DOHH2 (cell line): ENCODE measurements around the gene ALDH1A1.

ENCODE experiments used
- H3F3A ChIP-seq: fragments of 200-600 bp; sonication (generic), shearing (Covaris generic); 2 replicates; pipeline ENCODE4 v1.6.0; 2016; ENCODE audit warnings: antibody characterized with exemption, mild to moderate bottlenecking; ENCODE audit not compliant: control insufficient read depth, insufficient read depth
- H3K27ac ChIP-seq: fragments of 200-600 bp; sonication (generic); 2 replicates; pipeline ENCODE4 v1.5.1; 2014; ENCODE audit warnings: low read depth, mild to moderate bottlenecking, low read length, moderate library complexity
- H3K27me3 ChIP-seq: fragments of 200-600 bp; sonication (generic); 2 replicates; pipeline ENCODE4 v1.6.1; 2014; ENCODE audit warnings: mild to moderate bottlenecking, low read length, mixed read lengths; ENCODE audit not compliant: control insufficient read depth
- H3K36me3 ChIP-seq: fragments of 200-600 bp; sonication (generic); 2 replicates; pipeline ENCODE4 v1.6.1; 2014; ENCODE audit warnings: mild to moderate bottlenecking, low read length, moderate library complexity, mixed read lengths; ENCODE audit not compliant: control insufficient read depth
- H3K4me1 ChIP-seq: fragments of 200-600 bp; sonication (generic); 2 replicates; pipeline ENCODE4 v1.6.1; 2014; ENCODE audit warnings: mild to moderate bottlenecking, low read length, mixed read lengths; ENCODE audit not compliant: control insufficient read depth
- H3K4me2 ChIP-seq: fragments of 200-600 bp; sonication (generic); 2 replicates; pipeline ENCODE4 v1.6.0; 2014; ENCODE audit warnings: mild to moderate bottlenecking, low read length, moderate library complexity
- H3K4me3 ChIP-seq: fragments of 200-600 bp; sonication (generic); 2 replicates; pipeline ENCODE4 v1.5.1; 2014; ENCODE audit warnings: mild to moderate bottlenecking, low read length, mixed read lengths
- H3K79me2 ChIP-seq: fragments of 200-600 bp; sonication (generic); 2 replicates; pipeline ENCODE4 v1.6.1; 2014; ENCODE audit warnings: mild to moderate bottlenecking, low read length, mixed read lengths; ENCODE audit not compliant: control insufficient read depth
- H3K9me2 ChIP-seq: fragments of 200-600 bp; sonication (generic); replicated peaks from 2 replicates; pipeline ENCODE4 v1.6.1; 2014; ENCODE audit warnings: mild to moderate bottlenecking, low read length, mixed read lengths; ENCODE audit not compliant: control insufficient read depth
- H3K9me3 ChIP-seq: fragments of 200-600 bp; sonication (generic); 2 replicates; pipeline ENCODE4 v1.6.1; 2014; ENCODE audit warnings: antibody characterized with exemption, low read length, mixed read lengths; ENCODE audit not compliant: control insufficient read depth, insufficient read depth
- H4K20me1 ChIP-seq: fragments of 200-600 bp; sonication (generic); 2 replicates; pipeline ENCODE4 v1.6.0; 2014; ENCODE audit warnings: low read depth, mild to moderate bottlenecking, antibody characterized with exemption, low read length, moderate library complexity; ENCODE audit not compliant: control insufficient read depth, insufficient read depth
- CTCF ChIP-seq: fragments of 200-600 bp; sonication (generic); IDR thresholded peaks from one replicate; pipeline ENCODE4 v1.5.1; 2014; ENCODE audit warnings: antibody characterized with exemption, mild to moderate bottlenecking, low read depth, low read length; ENCODE audit not compliant: poor library complexity, severe bottlenecking
- EZH2phosphoT487 ChIP-seq: fragments of 200-600 bp; sonication (generic); IDR thresholded peaks from 2 replicates; pipeline ENCODE4 v1.6.1; 2017; ENCODE audit warnings: borderline replicate concordance, mild to moderate bottlenecking, antibody characterized with exemption, low read length, moderate library complexity, mixed read lengths

The ALDH1A1 gene

GRCh38 chr9:72884508-72884907 lies 68.3 kb downstream of the ALDH1A1 start:
- TF ChIP-seq CTCF, result no peak
- no peak for TF ChIP-seq EZH2phosphoT487
- H3K4me3 ChIP-seq, result no peak overlapping the region
- H3K4me1 ChIP-seq, result no peaks in the 10 kb centered on the region
- no peaks in the 10 kb centered on the region for H3K36me3 ChIP-seq
- H4K20me1 ChIP-seq, result no peaks in the 10 kb centered on the region
- H3K79me2 ChIP-seq, result no peaks in the 10 kb centered on the region
- no peak overlapping the region for H3K27ac ChIP-seq
- no peaks in the 10 kb centered on the region for H3K9me2 ChIP-seq
- H3K27me3 ChIP-seq, result no peaks in the 10 kb centered on the region
- no peaks in the 10 kb centered on the region for H3K9me3 ChIP-seq
- no peaks in the 10 kb centered on the region for H3F3A ChIP-seq
- H3K4me2 ChIP-seq, result no peak overlapping the region

GRCh38 chr9:72883875-72884274 lies 69.0 kb downstream of the ALDH1A1 start:
- Histone ChIP-seq H3K79me2 (no peaks in the 10 kb centered on the region), H3K4me2 (no peak overlapping the region), H3K27me3 (no peaks in the 10 kb centered on the region), H3K36me3 (no peaks in the 10 kb centered on the region), H3K9me3 (no peaks in the 10 kb centered on the region), H3K4me3 (no peak overlapping the region), H3K27ac (no peak overlapping the region), H3F3A (no peaks in the 10 kb centered on the region), H4K20me1 (no peaks in the 10 kb centered on the region), H3K4me1 (no peaks in the 10 kb centered on the region), H3K9me2 (no peaks in the 10 kb centered on the region)
- TF ChIP-seq EZH2phosphoT487 (no peak), CTCF (no peak)

- Histone ChIP-seq H3K36me3 (no peaks in the 10 kb centered on the region), H4K20me1 (no peaks in the 10 kb centered on the region), H3K9me3 (no peaks in the 10 kb centered on the region), H3K4me2 (no peak overlapping the region), H3F3A (no peaks in the 10 kb centered on the region), H3K27ac (no peak overlapping the region), H3K79me2 (no peaks in the 10 kb centered on the region), H3K9me2 (no peaks in the 10 kb centered on the region), H3K4me3 (no peak overlapping the region), H3K4me1 (no peaks in the 10 kb centered on the region), H3K27me3 (no peaks in the 10 kb centered on the region)
- TF ChIP-seq EZH2phosphoT487 (no peak), CTCF (no peak)
Observed at GRCh38 chr9:72882117-72882775, 70.6 kb downstream of the ALDH1A1 start.
